ENCODE data around the gene DESI1.

DESI1 gene

GRCh38 chr22:41555325-41555982 lies 65.4 kb downstream of the DESI1 start:
- no peak for DNase-seq

GRCh38 chr22:41551877-41552582 lies 68.8 kb downstream of the DESI1 start:
- DNase-seq = no peak

GRCh38 chr22:41550952-41551491 lies 69.8 kb downstream of the DESI1 start:
- DNase-seq = no peak

DNA sequence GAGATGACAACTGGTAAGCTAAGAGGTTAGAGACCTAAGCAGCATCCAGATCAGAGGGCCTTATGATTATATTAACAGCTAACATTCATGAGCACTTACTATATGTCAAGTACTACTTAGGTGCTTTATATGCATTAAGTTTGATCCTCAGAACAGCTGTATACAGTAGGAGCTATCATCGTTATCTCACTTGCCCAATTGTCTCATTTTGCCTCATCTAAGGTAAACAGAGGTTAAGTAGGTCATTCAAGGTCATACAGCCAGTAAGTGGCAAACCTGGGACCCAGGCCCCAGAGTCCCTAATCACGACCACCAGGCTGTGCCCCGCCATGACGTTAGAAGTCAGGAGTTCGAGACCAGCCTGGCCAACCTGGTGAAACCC lies 72.0 kb downstream of the DESI1 start:
- DNase-seq = no peak
